Measurements from ENCODE around the gene BRD2. TPM values are rescaled to one million over a fixed set of nuclear protein-coding genes. Genes with fewer than 3 reads are reported as not detected.

BRD2 gene
- total and polyA plus RNA-seq, 9 of the 15 experiments (the other 6 are each of a cell fraction or from before 2014, with no cell fraction given): 19.0 to 252 (median 181) TPM

DNA sequence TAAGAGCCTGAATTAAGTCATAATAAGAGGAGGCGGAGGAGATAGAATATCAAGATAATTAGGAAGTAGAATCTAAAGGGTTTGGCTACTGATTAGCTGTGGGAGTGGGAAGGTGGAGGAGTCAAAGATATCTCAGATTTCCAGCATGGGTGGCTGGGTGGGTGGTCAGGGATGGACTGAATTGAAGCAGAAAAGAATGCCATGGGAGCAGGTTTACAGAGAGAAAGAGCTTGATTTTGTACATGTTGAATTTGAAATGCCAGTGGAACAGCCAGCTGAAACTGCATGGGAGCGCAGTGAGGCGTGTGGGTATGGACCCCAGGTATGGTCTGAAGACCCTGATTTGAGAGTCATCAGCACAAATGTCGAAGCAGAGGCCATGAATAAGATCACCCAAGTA is 14.1 kb upstream of the BRD2 start:
- CTCF ChIA-PET (ENCODE audit: low intra/inter-chr PET ratio): no interaction called here
- 27% methylated on average over 4 of the region's 4 CpGs for whole genome bisulfite sequencing (ENCODE audit: insufficient coverage, low coverage, missing lambda C conversion rate)
- POLR2A ChIA-PET: interaction anchor here (0.8 to 13.5 kb wide), 6 partner anchors 12 to 101 kb away, joined by 3 to 309 read pairs (median 4); partner anchors contain the start of genes BRD2 and TAP1
- DNase-seq (ENCODE audit: extremely low read depth in 1 of 4, low spot score in 3 of 4): no peak
- no peak overlapping the region for H3K4me2 ChIP-seq (ENCODE audit: insufficient read depth, low read length)
- H3K4me1 ChIP-seq (replicated peaks in 1 of 2; ENCODE audit: control insufficient read depth in 2 of 2, insufficient read depth in 2 of 2, low read length in 2 of 2): no peaks in the 10 kb centered on the region; a peak in 1 of 5 replicates
- no peak overlapping the region for H3K9ac ChIP-seq (ENCODE audit: insufficient read depth in 1 of 2, low read depth in 2 of 2, low read length in 2 of 2)
- no peaks in the 10 kb centered on the region for H4K20me1 ChIP-seq (replicated peaks; ENCODE audit: control insufficient read depth, insufficient read depth, low read length)
- peaks cover 1 to 18% of the 10 kb centered on the region in 2 experiments; a peak in 3 of 5 replicates for H3K27me3 ChIP-seq (ENCODE audit: control insufficient read depth in 2 of 2, insufficient read depth in 2 of 2, low read length in 2 of 2)
- no peak overlapping the region for H3K27ac ChIP-seq (ENCODE audit: extremely low read depth, low read depth, low read length)
- no TSS peak for BruUV-seq (replicated peaks)
- ATAC-seq: no peak
- H3K9me3 ChIP-seq (replicated peaks; ENCODE audit: control insufficient read depth, insufficient read depth, low read depth, low read length): no peaks in the 10 kb centered on the region
- no peaks in the 10 kb centered on the region for H3K9me1 ChIP-seq (ENCODE audit: control insufficient read depth, insufficient read depth, low read length)
- FAIRE-seq: no peak
- H3K36me3 ChIP-seq (ENCODE audit: control insufficient read depth, insufficient read depth, low read length): no peaks in the 10 kb centered on the region
- H3K79me2 ChIP-seq (ENCODE audit: control insufficient read depth, insufficient read depth, low read length): no peaks in the 10 kb centered on the region
- TF ChIP-seq ZNF224 (CRISPR knock-in tag; IDR thresholded peaks at IDR 0.05) (no peak), ILK (tag; IDR thresholded peaks at IDR 0.05; ENCODE audit: borderline replicate concordance, low read depth) (no peak), DDX20 (tag; IDR thresholded peaks at IDR 0.05; ENCODE audit: low read depth) (no peak), NFXL1 (CRISPR knock-in tag; IDR thresholded peaks at IDR 0.05) (no peak), HDAC8 (tag; IDR thresholded peaks at IDR 0.05) (no peak), PHF8 (IDR thresholded peaks at IDR 0.05; ENCODE audit: borderline replicate concordance, low read length) (no peak)
- in situ Hi-C loops (cut with MboI): loop anchor here (25.0 kb wide), 1 partner anchor 1417 kb away; the partner anchor contains the start of genes ATP6V1G2, DDX39B, MCCD1 and NFKBIL1
- intact Hi-C loops (cut with micrococcal nuclease): no loop called here
- no peak overlapping the region for H2AFZ ChIP-seq (ENCODE audit: low read depth, low read length)
- H3K4me3 ChIP-seq: no peak overlapping the region

All from K562 (cell line).